IPS-18a (cell line): ENCODE results near the gene SNAPC2.

Source experiments
- H3K27ac ChIP-seq: one replicate; pipeline ENCODE4 v1.5.1; 2013; ENCODE audit warnings: low read length
- H3K27me3 ChIP-seq: one replicate; pipeline ENCODE4 v1.6.1; 2013; ENCODE audit warnings: mild to moderate bottlenecking, low read length; ENCODE audit not compliant: control insufficient read depth, insufficient read depth
- H3K36me3 ChIP-seq: one replicate; pipeline ENCODE4 v1.6.1; 2013; ENCODE audit warnings: low read depth, low read length; ENCODE audit not compliant: control insufficient read depth
- H3K4me1 ChIP-seq: one replicate; pipeline ENCODE4 v1.6.1; 2013; ENCODE audit warnings: low read depth, low read length; ENCODE audit not compliant: control insufficient read depth
- H3K4me3 ChIP-seq: one replicate; pipeline ENCODE4 v1.5.1; 2013; ENCODE audit warnings: low read length
- H3K9ac ChIP-seq: one replicate; pipeline ENCODE4 v1.6.1; 2013; ENCODE audit warnings: mild to moderate bottlenecking, low read length, moderate library complexity
- H3K9me3 ChIP-seq: one replicate; pipeline ENCODE4 v1.6.1; 2013; ENCODE audit warnings: low read depth, low read length; ENCODE audit not compliant: control insufficient read depth

Gene SNAPC2

DNA sequence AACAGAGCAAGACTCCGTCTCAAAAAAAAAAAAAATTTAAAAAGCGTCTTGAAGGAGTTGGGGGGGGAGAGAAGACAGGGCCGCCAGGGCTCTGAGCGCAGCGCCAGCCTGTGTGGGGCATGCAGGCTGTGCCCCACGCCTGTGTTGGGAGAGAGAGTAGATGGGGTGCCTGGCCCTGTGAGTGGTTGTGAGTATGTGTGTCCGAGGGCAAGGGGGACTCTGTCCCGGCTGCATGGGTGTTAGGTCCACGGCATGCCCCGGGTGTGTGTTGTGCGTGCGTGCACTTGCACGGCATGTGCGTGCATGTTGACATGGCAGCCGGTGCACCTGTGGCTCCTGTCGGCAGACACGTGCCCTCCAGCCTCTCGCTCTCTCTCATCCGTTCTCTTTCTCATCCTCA lies 13.0 kb upstream of the SNAPC2 start:
- Histone ChIP-seq H3K27me3 (no peaks in the 10 kb centered on the region), H3K9me3 (no peaks in the 10 kb centered on the region), H3K4me3 (no peak overlapping the region), H3K4me1 (peaks cover 13% of the 10 kb centered on the region), H3K9ac (no peak overlapping the region), H3K27ac (no peak overlapping the region), H3K36me3 (peaks cover 16% of the 10 kb centered on the region)

DNA sequence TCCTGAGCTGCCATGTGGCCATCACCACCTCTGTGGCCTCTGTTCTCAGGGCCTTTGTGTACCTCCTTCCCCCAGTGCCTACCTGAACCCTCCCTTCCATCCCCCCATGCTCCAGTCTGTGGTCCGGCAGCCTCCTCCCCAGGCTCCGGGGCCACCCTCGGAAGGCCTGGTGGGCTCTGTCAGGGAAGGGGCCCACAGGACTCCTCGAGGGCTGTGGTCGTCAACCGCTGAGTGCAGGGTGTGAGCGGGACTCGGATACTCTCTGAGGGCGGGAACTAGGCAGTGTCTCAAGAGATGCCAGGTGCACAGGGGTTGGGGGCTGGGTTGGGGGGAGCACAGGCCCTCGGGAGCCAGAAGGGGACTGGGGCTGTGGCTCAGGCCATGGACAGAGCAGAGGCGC lies 12.6 kb upstream of the SNAPC2 start:
- Histone ChIP-seq H3K27ac (no peak overlapping the region), H3K9ac (no peak overlapping the region), H3K27me3 (no peaks in the 10 kb centered on the region), H3K36me3 (peaks cover 16% of the 10 kb centered on the region), H3K9me3 (no peaks in the 10 kb centered on the region), H3K4me1 (peaks cover 11% of the 10 kb centered on the region), H3K4me3 (no peak overlapping the region)

DNA sequence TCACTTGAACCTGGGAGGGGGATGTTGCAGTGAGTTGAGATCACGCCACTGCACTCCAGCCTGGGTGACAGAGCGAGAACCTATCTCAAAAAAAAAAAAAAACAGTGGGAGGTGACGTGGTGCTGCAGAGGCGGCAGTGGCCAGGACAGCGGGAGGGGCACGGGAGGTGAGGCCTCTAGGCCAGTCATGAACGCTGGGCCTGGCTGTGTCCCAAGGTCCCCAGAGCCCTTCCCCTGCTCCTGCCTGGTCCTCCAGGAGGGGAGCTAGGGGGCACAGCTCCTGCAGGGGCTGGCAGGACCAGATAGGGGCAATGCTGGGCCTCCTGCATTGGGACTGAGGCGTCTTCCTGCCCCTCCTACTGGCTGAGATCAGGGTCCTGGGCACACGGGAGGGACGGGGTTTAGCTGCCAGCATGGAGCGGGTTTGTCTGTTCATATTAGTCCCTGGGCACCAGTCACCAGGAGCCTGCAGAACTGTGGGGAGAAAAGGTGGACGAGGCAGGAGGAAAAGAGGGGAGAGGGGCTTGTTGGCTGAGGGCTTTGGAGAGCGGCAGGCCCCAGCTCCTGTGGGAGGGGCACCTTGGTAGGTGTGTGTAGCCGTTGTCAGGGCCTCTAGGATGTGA lies 11.9 kb upstream of the SNAPC2 start:
- no peak overlapping the region for H3K4me3 ChIP-seq
- peaks cover 16% of the 10 kb centered on the region for H3K36me3 ChIP-seq
- H3K27ac ChIP-seq, result no peak overlapping the region
- H3K27me3 ChIP-seq, result no peaks in the 10 kb centered on the region
- no peaks in the 10 kb centered on the region for H3K9me3 ChIP-seq
- H3K9ac ChIP-seq, result no peak overlapping the region
- H3K4me1 ChIP-seq, result peaks cover 5% of the 10 kb centered on the region

DNA sequence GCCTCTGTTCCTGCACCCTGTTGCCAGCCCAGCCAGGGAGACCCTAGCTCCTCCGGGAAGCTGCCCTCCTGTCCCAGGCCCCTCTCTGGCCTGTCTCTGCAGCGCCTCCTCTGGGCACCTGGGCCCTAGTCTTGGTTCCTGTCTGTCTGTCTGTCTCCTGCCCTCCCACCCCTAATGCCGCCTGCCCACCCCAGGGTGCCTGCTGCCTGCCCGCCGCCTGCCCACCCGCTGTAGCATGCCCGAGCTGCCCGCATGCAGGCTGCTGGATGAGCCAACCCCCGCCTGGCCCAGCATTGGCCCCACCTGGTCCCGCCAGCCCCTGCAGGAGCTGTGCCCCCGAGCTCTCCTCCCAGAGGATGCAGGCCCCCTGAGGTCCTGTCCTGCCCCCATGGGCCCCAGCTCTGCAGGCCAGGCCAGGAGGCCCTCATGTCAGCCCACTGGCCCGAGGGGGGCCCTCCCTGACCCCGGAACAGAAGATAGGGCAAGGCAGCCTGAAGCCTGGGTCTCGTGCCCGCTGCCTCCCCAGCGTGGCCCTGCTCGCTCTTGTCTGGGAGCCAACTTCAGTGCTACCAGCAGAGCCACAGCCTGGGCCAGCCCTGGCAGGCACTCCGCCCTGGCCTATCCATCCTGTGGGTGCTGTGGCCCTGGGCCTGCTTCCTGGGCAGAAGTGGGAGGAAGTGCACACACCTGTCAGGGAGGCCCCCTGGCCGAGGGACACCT lies 11.2 kb upstream of the SNAPC2 start:
- peaks cover 16% of the 10 kb centered on the region for H3K36me3 ChIP-seq
- H3K4me3 ChIP-seq, result no peak overlapping the region
- H3K27ac ChIP-seq, result no peak overlapping the region
- peaks cover 2% of the 10 kb centered on the region for H3K27me3 ChIP-seq
- peaks cover 5% of the 10 kb centered on the region for H3K4me1 ChIP-seq
- no peaks in the 10 kb centered on the region for H3K9me3 ChIP-seq
- no peak overlapping the region for H3K9ac ChIP-seq

DNA sequence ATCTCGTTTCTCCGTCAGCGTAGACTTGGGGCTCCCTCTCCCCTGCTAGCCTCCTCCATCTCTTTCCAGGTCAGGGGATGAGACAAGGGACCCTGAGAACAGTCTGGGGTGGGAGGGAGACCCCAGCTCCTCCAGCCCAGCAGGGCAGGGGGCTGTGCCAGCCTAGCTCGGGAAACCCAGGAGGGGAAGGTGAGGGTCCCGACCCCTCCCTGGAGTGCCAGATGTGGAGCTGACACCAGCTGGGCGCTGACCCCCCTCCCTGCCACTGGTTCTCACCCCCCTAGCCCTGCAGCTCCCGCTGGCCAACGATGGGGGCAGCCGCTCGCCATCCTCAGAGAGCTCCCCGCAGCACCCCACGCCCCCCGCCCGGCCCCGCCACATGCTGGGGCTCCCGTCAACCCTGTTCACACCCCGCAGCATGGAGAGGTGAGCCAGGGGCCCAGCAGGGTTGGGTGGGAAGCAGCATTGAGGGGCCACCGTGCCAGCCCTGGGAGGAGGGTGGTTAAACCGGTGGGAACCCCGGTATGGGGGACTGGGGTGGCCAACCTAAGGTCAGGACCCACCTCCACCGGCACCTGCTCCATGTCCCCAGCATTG lies 10.6 kb upstream of the SNAPC2 start:
- no peak overlapping the region for H3K9ac ChIP-seq
- H3K27ac ChIP-seq, result no peak overlapping the region
- peaks cover 4% of the 10 kb centered on the region for H3K4me1 ChIP-seq
- H3K36me3 ChIP-seq, result peaks cover 16% of the 10 kb centered on the region
- no peaks in the 10 kb centered on the region for H3K9me3 ChIP-seq
- no peak overlapping the region for H3K4me3 ChIP-seq
- H3K27me3 ChIP-seq, result peaks cover 9% of the 10 kb centered on the region

DNA sequence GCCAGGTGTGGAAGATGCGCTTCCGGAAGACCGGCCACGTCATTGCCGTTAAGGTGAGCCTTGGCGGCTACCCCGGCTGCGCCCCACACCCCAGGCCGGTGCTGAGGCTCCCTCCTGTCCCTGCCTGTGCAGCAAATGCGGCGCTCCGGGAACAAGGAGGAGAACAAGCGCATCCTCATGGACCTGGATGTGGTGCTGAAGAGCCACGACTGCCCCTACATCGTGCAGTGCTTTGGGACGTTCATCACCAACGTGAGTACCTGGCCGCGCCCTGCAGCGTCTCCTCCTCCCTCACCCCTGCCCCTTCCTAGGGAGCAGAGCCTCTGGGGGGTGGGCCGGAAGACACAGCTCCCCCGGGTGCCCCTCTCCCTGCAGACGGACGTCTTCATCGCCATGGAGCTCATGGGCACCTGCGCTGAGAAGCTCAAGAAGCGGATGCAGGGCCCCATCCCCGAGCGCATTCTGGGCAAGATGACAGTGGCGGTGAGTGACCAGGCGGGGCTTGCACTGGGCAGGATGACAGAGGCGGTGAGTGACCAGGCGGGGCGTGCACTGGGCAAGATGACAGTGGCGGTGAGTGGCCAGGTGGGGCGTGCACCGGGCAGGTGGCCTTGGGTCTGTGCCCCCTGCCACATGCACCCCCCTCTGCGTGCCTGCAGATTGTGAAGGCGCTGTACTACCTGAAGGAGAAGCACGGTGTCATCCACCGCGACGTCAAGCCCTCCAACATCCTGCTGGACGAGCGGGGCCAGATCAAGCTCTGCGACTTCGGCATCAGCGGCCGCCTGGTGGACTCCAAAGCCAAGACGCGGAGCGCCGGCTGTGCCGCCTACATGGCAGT lies 9.6 kb upstream of the SNAPC2 start:
- Histone ChIP-seq H3K36me3 (peaks cover 16% of the 10 kb centered on the region), H3K9ac (no peak overlapping the region), H3K27ac (no peak overlapping the region), H3K4me1 (no peaks in the 10 kb centered on the region), H3K4me3 (no peak overlapping the region), H3K27me3 (peaks cover 19% of the 10 kb centered on the region), H3K9me3 (no peaks in the 10 kb centered on the region)

DNA sequence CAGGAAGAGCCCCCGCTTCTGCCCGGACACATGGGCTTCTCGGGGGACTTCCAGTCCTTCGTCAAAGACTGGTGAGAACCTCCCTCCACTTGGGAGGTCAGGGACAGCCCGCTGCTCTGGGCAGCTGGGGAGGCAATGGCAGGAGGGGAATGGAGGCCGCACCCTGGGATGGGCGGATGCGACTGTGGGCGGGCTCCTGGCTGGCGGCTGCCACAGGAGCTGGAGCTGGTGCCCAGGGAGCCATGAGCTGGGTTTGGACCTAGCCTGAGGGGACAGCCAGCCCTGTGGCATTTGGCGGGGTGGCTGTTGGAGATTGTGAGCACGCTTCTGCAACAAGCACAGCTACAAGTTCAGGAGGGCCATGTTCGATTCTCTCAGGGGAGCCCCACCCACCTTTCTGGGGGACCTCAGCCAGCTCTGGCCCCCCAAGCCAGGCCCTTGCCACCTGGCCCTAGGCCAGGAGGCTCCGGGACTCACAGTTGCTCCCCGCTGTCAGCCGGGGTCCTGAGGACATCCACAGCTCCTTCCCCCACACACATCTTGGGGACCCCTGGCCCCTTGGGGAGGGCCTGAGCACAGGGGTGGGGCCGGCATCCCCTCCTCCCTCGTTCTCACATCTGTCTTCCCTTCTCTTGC lies 8.5 kb upstream of the SNAPC2 start:
- Histone ChIP-seq H3K9ac (no peak overlapping the region), H3K27me3 (peaks cover 30% of the 10 kb centered on the region), H3K4me1 (no peaks in the 10 kb centered on the region), H3K4me3 (no peak overlapping the region), H3K36me3 (peaks cover 16% of the 10 kb centered on the region), H3K27ac (no peak overlapping the region), H3K9me3 (no peaks in the 10 kb centered on the region)

DNA sequence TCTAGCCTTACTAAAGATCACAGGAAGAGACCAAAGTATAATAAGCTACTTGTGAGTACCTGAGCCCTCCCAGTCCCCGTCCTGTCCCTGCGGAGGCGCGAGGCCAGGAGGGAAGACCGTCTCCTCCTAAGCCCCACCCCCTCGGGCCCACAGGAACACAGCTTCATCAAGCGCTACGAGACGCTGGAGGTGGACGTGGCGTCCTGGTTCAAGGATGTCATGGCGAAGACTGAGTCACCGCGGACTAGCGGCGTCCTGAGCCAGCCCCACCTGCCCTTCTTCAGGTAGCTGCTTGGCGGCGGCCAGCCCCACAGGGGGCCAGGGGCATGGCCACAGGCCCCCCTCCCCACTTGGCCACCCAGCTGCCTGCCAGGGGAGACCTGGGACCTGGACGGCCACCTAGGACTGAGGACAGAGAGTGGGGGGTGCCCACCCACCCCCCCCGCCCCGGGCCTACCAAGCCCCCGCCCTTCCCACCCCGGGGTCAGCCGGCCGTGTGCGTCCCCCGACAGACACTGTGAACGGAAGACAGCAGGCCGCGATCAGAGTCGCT lies 7.9 kb upstream of the SNAPC2 start:
- H3K4me3 ChIP-seq, result no peak overlapping the region
- peaks cover 16% of the 10 kb centered on the region for H3K36me3 ChIP-seq
- no peak overlapping the region for H3K9ac ChIP-seq
- H3K27me3 ChIP-seq, result peaks cover 36% of the 10 kb centered on the region
- H3K27ac ChIP-seq, result no peak overlapping the region
- no peaks in the 10 kb centered on the region for H3K9me3 ChIP-seq
- no peaks in the 10 kb centered on the region for H3K4me1 ChIP-seq

DNA sequence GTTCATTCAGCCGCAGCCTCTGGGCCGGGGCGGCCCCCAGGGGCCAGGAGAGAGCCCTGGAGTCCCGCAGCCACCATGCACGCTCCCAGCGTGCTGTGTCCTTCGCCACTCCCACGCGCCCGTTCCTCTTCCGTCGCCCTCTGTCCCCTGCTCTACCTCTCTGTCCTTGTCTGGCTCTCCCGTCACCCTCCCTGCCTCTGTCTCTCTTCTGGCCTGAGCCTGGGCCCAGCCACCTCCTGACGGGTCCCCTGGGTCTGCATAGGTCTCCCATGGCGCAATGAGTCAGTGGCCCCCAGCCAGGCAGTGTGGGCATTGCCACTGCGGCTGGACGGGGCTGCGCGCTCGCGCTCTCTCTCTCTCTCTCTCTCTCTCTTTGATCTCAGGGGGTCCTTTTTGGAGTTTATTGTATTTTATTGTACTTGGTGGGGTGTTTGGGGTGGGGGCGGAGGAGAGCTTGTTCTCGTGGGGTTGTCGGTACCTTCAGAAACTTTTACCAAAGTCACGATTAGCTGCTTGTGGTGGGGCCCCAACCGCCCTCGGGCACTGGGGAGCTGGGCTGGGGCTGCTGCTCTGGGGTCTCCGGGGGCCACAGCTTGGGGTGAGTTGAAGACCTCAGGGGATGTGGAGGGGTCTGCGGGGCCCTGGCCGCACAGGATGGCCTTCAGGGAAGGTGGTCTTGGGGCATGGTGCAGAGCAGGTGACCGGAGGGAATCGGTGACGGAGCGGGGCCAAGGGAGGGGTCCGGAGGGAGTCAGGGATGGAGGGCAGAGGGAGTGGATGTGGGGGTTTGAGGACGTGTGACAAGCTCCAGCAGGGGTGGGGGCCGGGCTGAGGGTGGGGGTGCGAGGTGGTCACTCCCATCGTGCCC lies 7.2 kb upstream of the SNAPC2 start:
- H3K9ac ChIP-seq, result no peak overlapping the region
- no peak overlapping the region for H3K27ac ChIP-seq
- peaks cover 16% of the 10 kb centered on the region for H3K36me3 ChIP-seq
- H3K4me1 ChIP-seq, result no peaks in the 10 kb centered on the region
- H3K27me3 ChIP-seq, result peaks cover 43% of the 10 kb centered on the region
- H3K9me3 ChIP-seq, result no peaks in the 10 kb centered on the region
- no peak overlapping the region for H3K4me3 ChIP-seq

DNA sequence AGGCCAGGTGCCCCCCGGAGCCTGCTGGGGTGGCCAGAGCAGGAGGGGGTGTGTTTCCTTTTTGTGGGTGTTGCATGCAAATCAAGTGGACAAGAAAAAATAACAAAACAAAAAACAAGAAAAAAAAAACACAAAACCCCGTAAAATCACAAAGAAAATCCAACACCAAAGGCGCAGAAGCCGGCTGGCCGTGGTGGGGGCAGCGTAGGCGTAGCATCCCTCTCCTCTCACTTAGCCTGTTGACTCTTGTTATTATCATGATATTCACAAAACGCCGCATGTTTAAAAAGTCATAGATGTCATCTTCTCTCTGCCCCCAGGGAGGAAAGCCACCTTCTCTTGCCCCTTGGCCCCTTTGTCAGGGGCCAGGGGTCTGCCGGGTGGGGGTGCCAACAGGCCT lies 6.5 kb upstream of the SNAPC2 start:
- H3K27ac ChIP-seq, result no peak overlapping the region
- no peak overlapping the region for H3K4me3 ChIP-seq
- peaks cover 50% of the 10 kb centered on the region for H3K27me3 ChIP-seq
- peaks cover 16% of the 10 kb centered on the region for H3K36me3 ChIP-seq
- H3K9ac ChIP-seq, result no peak overlapping the region
- H3K4me1 ChIP-seq, result no peaks in the 10 kb centered on the region
- no peaks in the 10 kb centered on the region for H3K9me3 ChIP-seq
